Measurements from ENCODE around the gene SLC39A7. TPM values are rescaled to one million over a fixed set of nuclear protein-coding genes. Genes with fewer than 3 reads are reported as not detected.
"Not testable (repeated sequence)": the region's sequence is repeated elsewhere in the genome, so short reads cannot be mapped to it uniquely, and the experiment has no call there.

SLC39A7 gene
- total RNA-seq, 6 experiments from 2014 or later: 215 to 240 (median 225) TPM

DNA sequence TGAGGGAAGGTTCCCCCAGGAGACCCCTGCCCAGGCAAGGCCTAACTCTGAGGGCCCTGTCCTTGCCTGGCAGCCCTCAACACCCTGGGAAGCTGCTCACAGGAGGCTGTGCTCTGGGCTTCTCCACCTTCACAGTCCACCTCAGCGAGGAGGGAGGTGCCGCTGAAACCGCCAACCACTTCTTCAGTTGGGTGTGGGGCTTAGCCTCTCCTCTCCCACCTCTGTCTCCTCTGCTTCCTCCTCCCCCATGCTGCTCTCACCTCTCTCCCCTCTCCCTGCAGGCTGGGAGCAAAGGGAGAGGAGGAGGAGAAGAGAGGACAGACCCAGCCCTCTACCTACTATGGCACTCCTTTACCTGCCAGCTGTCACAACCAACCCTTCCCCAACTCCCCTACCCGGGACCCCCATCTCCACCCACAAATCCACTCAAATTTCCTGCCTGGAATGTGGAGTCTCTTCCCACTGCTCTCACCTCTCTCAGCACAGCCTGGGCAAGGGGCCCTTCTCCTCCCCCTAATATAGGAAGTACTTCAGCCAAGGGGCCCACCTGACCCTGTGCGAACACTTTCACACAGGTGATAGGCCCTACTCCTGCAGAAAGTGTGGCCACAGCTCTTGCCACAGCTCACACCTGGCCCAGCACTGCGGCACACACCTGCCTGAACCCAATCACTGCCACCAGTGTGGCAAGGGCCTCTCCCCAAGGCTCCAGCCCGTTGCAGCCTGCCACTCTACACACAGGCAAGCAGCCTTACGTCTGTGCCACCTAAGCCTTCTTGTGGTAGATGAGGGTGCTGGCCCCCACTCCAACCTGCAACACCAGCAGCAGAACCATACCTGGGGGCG lies 14.8 kb downstream of the SLC39A7 start:
- no peaks in the 10 kb centered on the region for H3K9me3 Mint-ChIP-seq
- H3K27ac Mint-ChIP-seq: no peak overlapping the region
- H3K27me3 Mint-ChIP-seq (ENCODE audit: insufficient read depth): peaks cover 15% of the 10 kb centered on the region
- DNase-seq: no peak
- no peak overlapping the region for H3K4me3 Mint-ChIP-seq
- H3K4me1 Mint-ChIP-seq (ENCODE audit: low read depth): peaks cover 22% of the 10 kb centered on the region
- H3K36me3 Mint-ChIP-seq (ENCODE audit: low read depth): peaks cover 3% of the 10 kb centered on the region; the same call in 1 of the 2 replicates
- TF ChIP-seq, protein P1, sequence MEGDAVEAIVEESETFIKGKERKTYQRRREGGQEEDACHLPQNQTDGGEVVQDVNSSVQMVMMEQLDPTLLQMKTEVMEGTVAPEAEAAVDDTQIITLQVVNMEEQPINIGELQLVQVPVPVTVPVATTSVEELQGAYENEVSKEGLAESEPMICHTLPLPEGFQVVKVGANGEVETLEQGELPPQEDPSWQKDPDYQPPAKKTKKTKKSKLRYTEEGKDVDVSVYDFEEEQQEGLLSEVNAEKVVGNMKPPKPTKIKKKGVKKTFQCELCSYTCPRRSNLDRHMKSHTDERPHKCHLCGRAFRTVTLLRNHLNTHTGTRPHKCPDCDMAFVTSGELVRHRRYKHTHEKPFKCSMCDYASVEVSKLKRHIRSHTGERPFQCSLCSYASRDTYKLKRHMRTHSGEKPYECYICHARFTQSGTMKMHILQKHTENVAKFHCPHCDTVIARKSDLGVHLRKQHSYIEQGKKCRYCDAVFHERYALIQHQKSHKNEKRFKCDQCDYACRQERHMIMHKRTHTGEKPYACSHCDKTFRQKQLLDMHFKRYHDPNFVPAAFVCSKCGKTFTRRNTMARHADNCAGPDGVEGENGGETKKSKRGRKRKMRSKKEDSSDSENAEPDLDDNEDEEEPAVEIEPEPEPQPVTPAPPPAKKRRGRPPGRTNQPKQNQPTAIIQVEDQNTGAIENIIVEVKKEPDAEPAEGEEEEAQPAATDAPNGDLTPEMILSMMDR (IDR thresholded peaks at IDR 0.05): no peak

DNA sequence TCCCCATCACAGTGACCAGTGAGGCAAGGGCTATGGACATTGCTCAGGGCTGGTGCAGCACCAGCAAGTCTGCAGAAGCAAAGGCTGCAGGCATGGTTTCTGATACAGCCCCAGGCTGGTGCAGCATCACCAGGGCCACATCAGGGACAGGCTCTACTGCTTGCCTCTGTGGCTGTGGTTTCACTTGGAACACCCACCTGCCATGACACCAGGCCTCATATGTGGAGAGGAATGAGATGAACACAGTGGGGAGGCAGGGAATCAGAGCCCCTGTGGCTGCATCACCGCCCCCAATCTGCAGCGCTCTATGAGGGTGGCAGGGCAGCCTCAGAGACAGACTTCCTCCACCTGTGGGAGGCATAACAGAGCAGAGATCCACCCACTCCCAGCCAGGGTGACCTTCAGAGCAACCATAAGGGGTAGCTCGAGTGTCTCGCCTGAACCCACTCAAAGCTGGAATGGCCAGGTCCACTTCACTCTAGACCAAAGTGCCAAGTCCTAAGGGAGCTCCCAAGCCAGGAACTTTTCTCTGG lies 15.5 kb downstream of the SLC39A7 start:
- no peak for DNase-seq
- H3K4me3 Mint-ChIP-seq: no peak overlapping the region
- H3K27me3 Mint-ChIP-seq (ENCODE audit: insufficient read depth): peaks cover 15% of the 10 kb centered on the region
- H3K27ac Mint-ChIP-seq: no peak overlapping the region
- TF ChIP-seq, protein P1 (IDR thresholded peaks at IDR 0.05): no peak
- peaks cover 22% of the 10 kb centered on the region for H3K4me1 Mint-ChIP-seq (ENCODE audit: low read depth)
- no peaks in the 10 kb centered on the region for H3K9me3 Mint-ChIP-seq
- H3K36me3 Mint-ChIP-seq (ENCODE audit: low read depth): no peaks in the 10 kb centered on the region

DNA sequence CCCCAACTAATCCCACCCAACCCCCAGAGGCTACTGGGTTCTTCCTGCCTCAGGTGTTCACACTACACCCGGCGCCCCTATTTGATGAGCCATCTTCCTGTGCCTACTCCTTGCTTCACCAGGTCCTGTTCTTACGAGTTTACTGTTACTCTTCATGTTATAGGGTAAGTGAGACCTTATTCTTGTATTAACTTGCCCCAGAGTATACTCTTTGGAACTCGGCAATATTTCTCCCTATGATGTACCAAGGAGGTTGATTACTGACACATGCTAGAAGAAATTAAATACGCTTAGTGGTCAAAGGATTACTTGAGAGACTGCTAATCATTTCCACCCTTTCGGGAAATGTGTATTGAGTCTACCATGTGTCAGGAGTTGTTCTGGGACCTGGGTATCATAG lies 16.6 kb downstream of the SLC39A7 start:
- peaks cover 19% of the 10 kb centered on the region for H3K27me3 Mint-ChIP-seq (ENCODE audit: insufficient read depth)
- peaks cover 21% of the 10 kb centered on the region for H3K4me1 Mint-ChIP-seq (ENCODE audit: low read depth)
- TF ChIP-seq, protein P1 (IDR thresholded peaks at IDR 0.05): no peak
- no peak overlapping the region for H3K27ac Mint-ChIP-seq
- H3K9me3 Mint-ChIP-seq: no peaks in the 10 kb centered on the region
- H3K36me3 Mint-ChIP-seq (ENCODE audit: low read depth): no peaks in the 10 kb centered on the region
- DNase-seq: no peak
- H3K4me3 Mint-ChIP-seq: no peak overlapping the region

DNA sequence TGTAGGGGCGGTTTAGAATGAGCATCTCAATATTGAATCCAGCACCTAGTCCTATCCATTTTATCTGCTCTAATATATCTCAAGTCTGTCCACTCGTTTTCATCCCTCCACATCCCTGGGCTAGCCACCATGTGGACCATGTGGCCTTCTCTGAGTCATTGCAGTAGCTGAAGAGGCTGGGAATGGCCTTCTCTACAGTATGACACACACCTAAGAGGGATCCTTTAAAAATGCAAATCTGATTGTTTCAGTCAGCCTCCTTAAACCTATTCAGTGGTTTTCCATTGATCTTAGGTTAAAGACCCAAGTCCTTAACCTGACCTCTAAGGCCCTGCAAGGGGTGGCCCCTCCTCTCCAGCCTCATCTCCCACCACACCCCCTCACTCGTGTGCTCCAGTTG lies 17.0 kb downstream of the SLC39A7 start:
- H3K4me1 Mint-ChIP-seq (ENCODE audit: low read depth): peaks cover 17% of the 10 kb centered on the region
- TF ChIP-seq, protein P1 (IDR thresholded peaks at IDR 0.05): no peak
- no peak overlapping the region for H3K4me3 Mint-ChIP-seq
- no peaks in the 10 kb centered on the region for H3K36me3 Mint-ChIP-seq (ENCODE audit: low read depth)
- H3K9me3 Mint-ChIP-seq: no peaks in the 10 kb centered on the region
- no peak overlapping the region for H3K27ac Mint-ChIP-seq
- H3K27me3 Mint-ChIP-seq (ENCODE audit: insufficient read depth): peaks cover 22% of the 10 kb centered on the region
- no peak for DNase-seq

DNA sequence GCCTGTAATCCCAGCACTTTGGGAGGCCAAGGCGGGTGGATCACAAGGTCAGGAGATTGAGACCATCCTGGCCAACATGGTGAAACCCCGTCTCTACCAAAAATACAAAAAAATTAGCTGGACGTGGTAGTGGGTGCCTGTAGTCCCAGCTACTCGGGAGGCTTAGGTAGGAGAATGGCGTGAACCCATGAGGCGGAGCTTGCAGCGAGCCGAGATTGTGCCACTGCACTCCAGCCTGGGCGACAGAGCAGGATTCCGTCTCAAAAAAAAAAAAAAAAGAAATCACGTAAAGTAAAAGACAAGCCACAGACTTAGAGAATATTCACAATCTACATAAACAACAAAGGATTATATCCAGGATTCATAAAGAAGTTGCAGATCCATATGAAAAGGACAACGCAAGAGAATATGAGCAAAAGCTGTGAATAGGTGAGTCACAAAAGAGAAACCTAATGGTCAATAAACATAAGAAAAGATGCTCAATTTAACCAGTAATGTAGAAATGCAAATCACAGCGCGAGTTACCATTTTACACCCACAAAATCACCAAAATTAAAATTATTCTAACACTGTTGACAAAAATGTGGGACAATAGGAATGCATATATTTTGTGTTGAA lies 25.9 kb downstream of the SLC39A7 start:
- not testable (repeated sequence) for H3K36me3 Mint-ChIP-seq (ENCODE audit: low read depth); H3K9me3 Mint-ChIP-seq; H3K4me3 Mint-ChIP-seq; DNase-seq; H3K27ac Mint-ChIP-seq; H3K4me1 Mint-ChIP-seq (ENCODE audit: low read depth)
- peaks cover 34% of the 10 kb centered on the region for H3K27me3 Mint-ChIP-seq (ENCODE audit: insufficient read depth)

DNA sequence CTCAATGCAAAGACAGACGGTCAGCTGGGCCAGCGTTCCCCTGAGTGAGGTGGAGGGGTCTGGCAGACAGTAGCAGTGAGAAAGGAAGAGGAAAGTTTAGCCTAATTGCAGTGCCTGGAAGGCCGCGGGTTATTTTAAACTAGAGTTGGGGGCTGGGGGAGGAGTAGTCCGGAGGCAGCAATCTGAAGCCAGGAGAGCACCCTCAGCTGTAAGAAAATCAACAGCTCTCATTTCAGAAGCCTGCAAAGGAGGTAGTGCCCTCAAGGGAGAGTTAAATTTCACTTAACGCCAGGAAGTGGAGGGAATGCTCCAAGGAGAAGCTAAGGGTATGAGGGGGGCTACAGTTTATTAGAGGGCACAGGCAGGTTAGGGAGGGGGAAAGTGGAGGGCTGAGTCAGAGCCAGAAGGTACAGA lies 34.6 kb downstream of the SLC39A7 start:
- H3K36me3 Mint-ChIP-seq (ENCODE audit: low read depth): no peaks in the 10 kb centered on the region
- H3K27me3 Mint-ChIP-seq (ENCODE audit: insufficient read depth): peaks cover 50% of the 10 kb centered on the region
- no peaks in the 10 kb centered on the region for H3K4me1 Mint-ChIP-seq (ENCODE audit: low read depth)
- H3K4me3 Mint-ChIP-seq: no peak overlapping the region
- H3K9me3 Mint-ChIP-seq: no peaks in the 10 kb centered on the region
- DNase-seq: no peak
- no peak overlapping the region for H3K27ac Mint-ChIP-seq
- TF ChIP-seq, protein P1 (IDR thresholded peaks at IDR 0.05): no peak

Data from HFFc6 (cell line).